AG10803 (cell line): ENCODE results near the gene DCHS2.

Source experiments
- DNase-seq: peaks from one replicate; pipeline ENCODE4 v3.0.0; 2010; ENCODE audit warnings: low read depth
- H3K4me3 ChIP-seq: 2 replicates; pipeline ENCODE4 v1.5.1; 2011; ENCODE audit warnings: mild to moderate bottlenecking, low read length, control low read depth
- TF ChIP-seq, protein P1 (sequence below): conservative IDR thresholded peaks from 2 replicates; pipeline ENCODE4 v1.5.1; 2011; ENCODE audit warnings: mild to moderate bottlenecking, low read length, control low read depth, inconsistent platforms

Gene DCHS2

DNA sequence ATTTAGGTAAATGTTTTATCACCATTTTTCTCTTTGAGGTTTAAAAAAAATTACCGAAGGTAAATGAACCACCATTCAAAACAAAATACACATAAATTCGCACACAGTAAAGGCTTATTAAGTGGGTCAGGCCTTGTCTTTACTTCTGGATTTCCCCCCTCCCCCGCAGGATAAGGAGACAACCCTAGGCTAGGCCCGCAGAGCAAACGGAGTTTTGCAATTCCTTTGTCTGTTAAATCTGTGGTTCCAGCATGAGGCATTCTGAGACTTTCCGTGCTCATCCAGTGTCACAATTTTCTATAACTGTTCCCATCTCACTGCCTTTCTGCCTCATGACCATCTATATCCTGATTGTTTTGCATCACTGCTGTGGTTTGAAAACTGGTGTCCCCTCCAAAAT, 307.4 kb downstream of the DCHS2 start:
- no peak overlapping the region for H3K4me3 ChIP-seq
- no peak for DNase-seq
- TF ChIP-seq, protein P1, sequence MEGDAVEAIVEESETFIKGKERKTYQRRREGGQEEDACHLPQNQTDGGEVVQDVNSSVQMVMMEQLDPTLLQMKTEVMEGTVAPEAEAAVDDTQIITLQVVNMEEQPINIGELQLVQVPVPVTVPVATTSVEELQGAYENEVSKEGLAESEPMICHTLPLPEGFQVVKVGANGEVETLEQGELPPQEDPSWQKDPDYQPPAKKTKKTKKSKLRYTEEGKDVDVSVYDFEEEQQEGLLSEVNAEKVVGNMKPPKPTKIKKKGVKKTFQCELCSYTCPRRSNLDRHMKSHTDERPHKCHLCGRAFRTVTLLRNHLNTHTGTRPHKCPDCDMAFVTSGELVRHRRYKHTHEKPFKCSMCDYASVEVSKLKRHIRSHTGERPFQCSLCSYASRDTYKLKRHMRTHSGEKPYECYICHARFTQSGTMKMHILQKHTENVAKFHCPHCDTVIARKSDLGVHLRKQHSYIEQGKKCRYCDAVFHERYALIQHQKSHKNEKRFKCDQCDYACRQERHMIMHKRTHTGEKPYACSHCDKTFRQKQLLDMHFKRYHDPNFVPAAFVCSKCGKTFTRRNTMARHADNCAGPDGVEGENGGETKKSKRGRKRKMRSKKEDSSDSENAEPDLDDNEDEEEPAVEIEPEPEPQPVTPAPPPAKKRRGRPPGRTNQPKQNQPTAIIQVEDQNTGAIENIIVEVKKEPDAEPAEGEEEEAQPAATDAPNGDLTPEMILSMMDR: no peak

DNA sequence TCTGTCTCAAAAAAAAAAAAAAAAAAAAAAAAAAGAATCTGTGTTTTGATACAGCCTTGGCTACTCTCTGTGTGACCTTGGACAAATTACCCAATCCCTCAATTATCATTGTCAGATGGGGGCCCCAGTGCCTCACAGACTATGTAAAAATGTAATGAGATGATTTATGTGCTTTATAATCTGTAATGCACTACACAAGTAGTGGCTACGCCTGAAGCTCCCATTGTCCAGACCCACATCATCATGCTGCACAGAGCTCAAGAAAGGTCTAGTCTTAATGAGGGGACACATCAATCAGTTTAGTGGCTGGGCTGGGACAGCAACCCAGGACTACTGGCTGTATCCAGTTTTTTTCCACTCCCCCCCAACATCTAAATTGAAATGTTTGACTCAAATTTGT, 308.3 kb downstream of the DCHS2 start:
- TF ChIP-seq, protein P1: no peak
- DNase-seq: no peak
- no peak overlapping the region for H3K4me3 ChIP-seq
